CD4-positive, alpha-beta T cell (primary cell): ENCODE results near the gene SNAP47. TPM values are rescaled to one million over a fixed set of nuclear protein-coding genes. Genes with fewer than 3 reads are reported as not detected.

Source experiments
- ATAC-seq: fragments of 200-7000 bp; cut with Tn5 transposase; one replicate; pipeline ENCODE4 v1.10.0; 2022; ENCODE audit warnings: mild to moderate bottlenecking; ENCODE audit not compliant: poor library complexity
- CTCF ChIA-PET: fragments of 350-600 bp; sonication (Branson Sonifier 250); formaldehyde crosslinking; loops from one replicate; lab custom pipeline; 2021; ENCODE audit warnings: antibody characterized with exemption, inconsistent platforms; lab: Charles Lee
- POLR2A ChIA-PET: fragments of 350-600 bp; sonication (Branson Sonifier 250); formaldehyde crosslinking; loops from one replicate; lab custom pipeline; 2021; ENCODE audit warnings: antibody characterized with exemption, inconsistent platforms; lab: Charles Lee
- DNase-seq, 14 experiments: peaks; one replicate each; pipeline ENCODE4 v3.0.0-alpha.2; 2013 to 2020; ENCODE audit warnings: mixed read lengths in 2 of 14
- H3K27ac ChIP-seq, 2 donors: one replicate each; pipeline versions ENCODE4 v1.5.1 to v1.7.0; 2013; ENCODE audit warnings: low read length in 2 of 2, low read depth in 1 of 2, mild to moderate bottlenecking in 1 of 2
- H3K27me3 ChIP-seq, 2 experiments: 1 replicate in 1 of 2; 2 replicates in 1 of 2; pipeline versions ENCODE4 v1.6.1 to v1.7.0; 2013; ENCODE audit warnings: low read length in 2 of 2, control low read depth in 1 of 2, mild to moderate bottlenecking in 1 of 2, moderate library complexity in 1 of 2; ENCODE audit not compliant: insufficient read depth in 2 of 2, control insufficient read depth in 1 of 2
- H3K36me3 ChIP-seq: one replicate; pipeline ENCODE4 v1.6.1; 2013; ENCODE audit warnings: low read length, control low read depth; ENCODE audit not compliant: insufficient read depth
- H3K4me1 ChIP-seq: one replicate; pipeline ENCODE4 v1.6.1; 2013; ENCODE audit warnings: low read length, control low read depth; ENCODE audit not compliant: insufficient read depth
- H3K4me3 ChIP-seq: one replicate; pipeline ENCODE4 v1.5.1; 2013; ENCODE audit warnings: mild to moderate bottlenecking, low read length, moderate library complexity
- H3K9me3 ChIP-seq, 2 experiments: 1 replicate in 1 of 2; 2 replicates in 1 of 2; pipeline versions ENCODE4 v1.6.1 to v1.7.0; 2013; ENCODE audit warnings: low read length in 2 of 2, mild to moderate bottlenecking in 2 of 2, control low read depth in 1 of 2, moderate library complexity in 1 of 2; ENCODE audit not compliant: control insufficient read depth in 1 of 2, insufficient read depth in 1 of 2
- H3K27ac Mint-ChIP-seq: one replicate; pipeline ENCODE4 v1.8.0; 2020; ENCODE audit warnings: mixed read lengths
- H3K27me3 Mint-ChIP-seq: one replicate; pipeline ENCODE4 v1.8.0; 2021; ENCODE audit warnings: mixed read lengths
- H3K36me3 Mint-ChIP-seq: one replicate; pipeline ENCODE4 v1.8.0; 2021; ENCODE audit warnings: low read depth, mixed read lengths
- H3K4me1 Mint-ChIP-seq: one replicate; pipeline ENCODE4 v1.8.0; 2021; ENCODE audit warnings: low read depth, mixed read lengths
- H3K4me3 Mint-ChIP-seq: one replicate; pipeline ENCODE4 v1.8.0; 2020; ENCODE audit warnings: mild to moderate bottlenecking, mixed read lengths
- H3K9me3 Mint-ChIP-seq: one replicate; pipeline ENCODE4 v1.8.0; 2020; ENCODE audit warnings: mixed read lengths
- CTCF ChIP-seq: fragments of 200-600 bp; IDR thresholded peaks from one replicate; pipeline ENCODE4 v1.8.0; 2022; ENCODE audit warnings: antibody characterized with exemption, mild to moderate bottlenecking
- intact Hi-C, 2 experiments: fragments of 100-400 bp; cut with DNase I in 1 of 2; cut with micrococcal nuclease in 1 of 2; formaldehyde crosslinking; loops; one replicate each; pipeline versions ENCODE4 v1.15.1 to v1.9.0; 2023 to 2025; cut with DNase I, micrococcal nuclease
- total RNA-seq, 174 experiments: library from RNA in 2 of 174; stranded (reverse) in 2 of 174; gene quantifications; one replicate each; pipeline ENCODE4 v1.2.3 and lab custom pipeline; 2021 to 2026

SNAP47 gene
- total RNA-seq, 2 experiments from 2014 or later, result 12.8 to 14.0 TPM

DNA sequence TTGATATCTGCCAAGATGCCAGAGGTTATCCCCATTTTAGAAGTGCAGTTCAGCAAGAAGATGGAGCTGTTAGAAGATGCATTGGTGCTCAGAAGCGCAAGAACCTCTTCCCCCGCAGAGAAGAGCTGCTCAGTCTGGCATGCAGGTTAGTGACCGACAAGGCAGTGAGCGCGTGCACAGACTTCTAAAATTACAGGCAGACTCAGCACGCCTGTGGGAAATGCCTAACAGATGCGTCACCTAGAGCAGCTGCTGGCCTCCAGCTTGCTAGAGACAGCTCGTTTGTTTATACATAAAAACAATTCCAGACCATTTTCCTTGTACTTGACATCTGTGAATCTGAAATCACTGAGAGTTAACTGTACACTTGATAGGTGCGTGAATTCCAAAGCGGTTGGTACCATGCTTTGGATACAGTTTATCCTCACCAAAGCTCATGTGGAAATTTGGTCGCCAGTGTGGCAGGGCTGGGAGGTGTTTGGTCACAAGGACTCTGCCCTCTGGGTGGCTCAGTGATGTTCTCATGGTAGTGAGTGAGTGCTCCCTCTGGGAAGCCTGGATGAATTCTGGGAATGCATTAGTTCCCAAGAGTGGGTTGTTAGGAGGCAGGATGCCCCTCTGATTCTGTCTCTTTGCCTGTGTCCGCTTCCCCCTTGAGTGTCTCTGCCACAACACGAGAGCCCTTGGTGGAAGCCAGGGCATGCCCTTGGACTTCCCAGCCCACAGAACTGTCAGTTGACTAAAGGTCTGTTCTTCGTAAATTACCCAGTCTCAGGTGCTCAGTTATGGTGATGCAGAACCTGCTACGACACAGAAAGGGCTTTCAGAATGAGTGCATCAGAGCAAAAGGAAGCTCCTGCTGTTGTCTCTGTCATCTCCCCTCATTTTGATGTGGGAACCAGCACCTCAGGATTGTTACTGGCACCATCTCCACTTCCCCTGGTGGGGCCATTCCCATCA lies 24.4 kb downstream of the SNAP47 start:
- POLR2A ChIA-PET, result interaction anchor here (0.7 kb wide), 1 partner anchor 188 kb away, joined by 3 read pairs; no protein-coding TSS in a partner anchor

DNA sequence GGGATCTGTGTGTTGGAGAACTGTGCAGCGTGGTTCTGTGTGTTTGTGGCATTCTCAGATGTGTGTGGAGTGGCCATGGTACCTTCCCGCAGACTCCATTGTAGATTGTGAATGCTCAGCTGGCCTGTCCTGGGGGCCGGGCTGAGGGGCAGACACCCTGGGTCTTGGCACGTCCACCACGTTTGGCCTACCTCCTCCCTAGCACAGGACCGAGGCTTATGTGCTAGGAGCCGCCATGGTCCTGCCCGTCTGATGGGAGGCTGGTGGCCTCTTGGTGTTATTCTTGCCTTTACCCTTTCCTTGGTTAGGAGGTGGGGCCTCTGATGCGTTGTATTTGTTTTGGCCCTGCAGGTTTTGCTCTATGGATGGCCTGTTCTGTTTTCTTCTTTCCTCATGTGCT lies 25.1 kb downstream of the SNAP47 start:
- no peak for TF ChIP-seq CTCF
- H3K36me3 Mint-ChIP-seq, result peaks cover 55% of the 10 kb centered on the region

More for the DNA sequence above, 24.4 kb downstream of the SNAP47 start:
- peaks cover 54% of the 10 kb centered on the region for H3K4me1 Mint-ChIP-seq
- H3K36me3 Mint-ChIP-seq, result peaks cover 61% of the 10 kb centered on the region
- Histone ChIP-seq H3K9me3 (no peaks in the 10 kb centered on the region), H3K4me1 (peaks cover 57% of the 10 kb centered on the region), H3K36me3 (peaks cover 37% of the 10 kb centered on the region), H3K27ac (no peak overlapping the region), H3K27me3 (no peaks in the 10 kb centered on the region), H3K4me3 (no peak overlapping the region)
- DNase-seq, result no peak
- no peak for ATAC-seq
- H3K27ac Mint-ChIP-seq, result no peak overlapping the region
- no peak overlapping the region for H3K4me3 Mint-ChIP-seq
- intact Hi-C loops, result loop anchor here in 1 of 2 experiments (5.0 kb wide), 1 partner anchor 277 kb away; no protein-coding TSS in a partner anchor
- no peak for TF ChIP-seq CTCF
- CTCF ChIA-PET, result no interaction called here
- no peaks in the 10 kb centered on the region for H3K27me3 Mint-ChIP-seq
- no peaks in the 10 kb centered on the region for H3K9me3 Mint-ChIP-seq

DNA sequence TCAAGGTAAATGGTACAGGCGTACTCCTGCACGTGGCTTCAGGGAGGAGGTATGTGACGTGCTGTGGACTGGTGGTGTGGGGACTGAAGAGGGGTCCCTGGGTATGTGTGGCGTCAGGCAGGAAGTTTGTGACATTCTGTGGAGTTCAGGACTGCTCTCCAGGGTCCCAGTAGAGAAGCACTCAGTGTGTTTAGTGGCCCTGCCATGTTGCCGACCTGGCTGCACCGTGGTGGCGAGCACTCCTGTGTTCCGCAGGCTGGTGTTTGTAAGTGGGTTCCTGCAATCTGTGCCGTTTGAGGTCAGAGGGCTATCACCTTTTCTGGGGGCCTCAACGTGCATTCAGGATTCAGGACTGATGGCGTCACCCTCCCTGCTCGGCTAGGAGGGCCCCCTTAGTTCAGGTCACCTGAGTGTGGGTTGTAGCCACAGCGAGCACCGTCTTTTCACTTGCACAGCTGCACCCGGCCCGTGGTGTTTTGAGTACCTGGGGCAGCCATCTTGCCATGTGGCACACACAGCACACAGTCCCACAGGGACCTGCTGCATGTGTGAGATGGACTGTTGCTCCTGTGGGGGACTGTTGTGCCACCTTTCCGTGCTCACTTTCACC lies 26.5 kb downstream of the SNAP47 start:
- CTCF ChIA-PET, result interaction anchor here (0.7 to 2.1 kb wide), 6 partner anchors 9 to 192 kb away, joined by 3 to 18 read pairs (median 4); partner anchors contain the start of gene WNT9A
- peak overlapping the region; percentile 90 for H3K27ac Mint-ChIP-seq
- TF ChIP-seq CTCF, result no peak
- intact Hi-C loops, result loop anchor here (1.0 to 5.0 kb wide), 7 partner anchors 25 to 280 kb away; partner anchors contain the start of gene WNT9A (in 1 of the 2)
- Histone ChIP-seq H3K4me3 (peak overlapping the region; percentile 6), H3K9me3 (no peaks in the 10 kb centered on the region), H3K27me3 (no peaks in the 10 kb centered on the region), H3K4me1 (peaks cover 78% of the 10 kb centered on the region), H3K36me3 (peaks cover 32% of the 10 kb centered on the region), H3K27ac (peak overlapping the region in 1 of 2 donors; percentile 53)
- H3K4me3 Mint-ChIP-seq, result peak overlapping the region; percentile 51
- peaks cover 46% of the 10 kb centered on the region for H3K36me3 Mint-ChIP-seq
- no peaks in the 10 kb centered on the region for H3K27me3 Mint-ChIP-seq
- ATAC-seq (no peak), DNase-seq (no peak)
- H3K9me3 Mint-ChIP-seq, result no peaks in the 10 kb centered on the region
- peaks cover 73% of the 10 kb centered on the region for H3K4me1 Mint-ChIP-seq
- POLR2A ChIA-PET, result interaction anchor here (0.6 to 1.4 kb wide), 2 partner anchors 26 to 209 kb away, joined by 3 to 5 read pairs; no protein-coding TSS in a partner anchor

More for the DNA sequence above, 25.1 kb downstream of the SNAP47 start:
- no peak overlapping the region for H3K4me3 ChIP-seq
- H3K27ac ChIP-seq, result no peak overlapping the region
- DNase-seq (no peak), ATAC-seq (no peak)
- H3K4me1 ChIP-seq, result peaks cover 65% of the 10 kb centered on the region
- ChIA-PET CTCF (no interaction called here), POLR2A (interaction anchor here (1.4 kb wide), 1 partner anchor 28 kb away, joined by 5 read pairs; no protein-coding TSS in a partner anchor)
- H3K4me3 Mint-ChIP-seq, result no peak overlapping the region
- H3K27me3 ChIP-seq, result no peaks in the 10 kb centered on the region
- H3K9me3 Mint-ChIP-seq, result no peaks in the 10 kb centered on the region
- H3K9me3 ChIP-seq, result no peaks in the 10 kb centered on the region
- peaks cover 37% of the 10 kb centered on the region for H3K36me3 ChIP-seq
- intact Hi-C loops, result loop anchor here in 1 of 2 experiments (5.0 kb wide), 1 partner anchor 278 kb away; no protein-coding TSS in a partner anchor
- H3K4me1 Mint-ChIP-seq, result peaks cover 60% of the 10 kb centered on the region
- H3K27ac Mint-ChIP-seq, result peak overlapping the region; percentile 75
- H3K27me3 Mint-ChIP-seq, result no peaks in the 10 kb centered on the region
